ENCODE data around the gene SMAD7.

The SMAD7 gene

GRCh38 chr18:48943736-48944527 is 6.8 kb downstream of the SMAD7 start:
- DNase-seq: no peak

GRCh38 chr18:48943333-48943732 is 7.4 kb downstream of the SMAD7 start:
- DNase-seq: no peak

- no peak for DNase-seq
Observed at GRCh38 chr18:48942554-48943261, 8.1 kb downstream of the SMAD7 start.

GRCh38 chr18:48942086-48942485 is 8.7 kb downstream of the SMAD7 start:
- no peak for DNase-seq

GRCh38 chr18:48941672-48942071 is 9.1 kb downstream of the SMAD7 start:
- DNase-seq: no peak

- no peak for DNase-seq
Observed at GRCh38 chr18:48940854-48941611, 9.7 kb downstream of the SMAD7 start.

- no peak for DNase-seq
Observed at GRCh38 chr18:48939205-48940097, 11.3 kb downstream of the SMAD7 start.

- DNase-seq: no peak
Observed at GRCh38 chr18:48938827-48939204, 11.9 kb downstream of the SMAD7 start.

GRCh38 chr18:48937869-48938750 is 12.7 kb downstream of the SMAD7 start:
- no peak for DNase-seq

GRCh38 chr18:48935433-48935774 is 15.4 kb downstream of the SMAD7 start:
- no peak for DNase-seq

- DNase-seq: no peak
Observed at GRCh38 chr18:48934723-48935432, 15.9 kb downstream of the SMAD7 start.

GRCh38 chr18:48934415-48934722 is 16.4 kb downstream of the SMAD7 start:
- DNase-seq: no peak

GRCh38 chr18:48933578-48934414 is 17.0 kb downstream of the SMAD7 start:
- no peak for DNase-seq

- no peak for DNase-seq
Observed at GRCh38 chr18:48932822-48933510, 17.8 kb downstream of the SMAD7 start.

- DNase-seq: no peak
Observed at GRCh38 chr18:48932462-48932818, 18.3 kb downstream of the SMAD7 start.

GRCh38 chr18:48931680-48932461 is 18.9 kb downstream of the SMAD7 start:
- peak; percentile 2 for DNase-seq

- DNase-seq: no peak
Observed at GRCh38 chr18:48930926-48931325, 19.8 kb downstream of the SMAD7 start.

GRCh38 chr18:48929941-48930713 is 20.6 kb downstream of the SMAD7 start:
- DNase-seq: no peak

All from GOT3 (cell line).